Measurements from ENCODE around the gene KPTN. TPM values are rescaled to one million over a fixed set of nuclear protein-coding genes. Genes with fewer than 3 reads are reported as not detected.

Gene KPTN
- total RNA-seq, 1 experiment from 2014 or later, result 23.8 TPM

DNA sequence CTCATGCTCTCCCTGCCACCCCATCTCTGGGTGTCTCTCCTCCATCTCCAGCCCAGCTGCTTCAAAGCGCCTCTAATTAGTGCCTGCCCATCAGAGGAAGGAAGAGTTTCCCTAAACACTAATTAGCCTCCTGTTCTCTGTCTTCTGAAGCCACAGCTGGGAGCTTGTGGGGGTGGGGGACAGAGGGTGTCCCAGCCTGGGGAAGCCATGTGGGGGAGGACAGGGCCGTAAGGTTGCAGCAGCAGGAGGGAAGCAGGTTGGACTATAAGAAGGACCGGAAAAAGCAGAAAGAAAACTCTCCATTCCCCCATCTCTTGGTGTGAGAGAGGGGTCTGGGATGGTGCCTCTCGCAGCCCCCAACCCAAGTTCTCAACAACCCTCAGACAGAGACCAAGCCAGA lies 38.5 kb downstream of the KPTN start (continued):
- TF ChIP-seq, protein P1, sequence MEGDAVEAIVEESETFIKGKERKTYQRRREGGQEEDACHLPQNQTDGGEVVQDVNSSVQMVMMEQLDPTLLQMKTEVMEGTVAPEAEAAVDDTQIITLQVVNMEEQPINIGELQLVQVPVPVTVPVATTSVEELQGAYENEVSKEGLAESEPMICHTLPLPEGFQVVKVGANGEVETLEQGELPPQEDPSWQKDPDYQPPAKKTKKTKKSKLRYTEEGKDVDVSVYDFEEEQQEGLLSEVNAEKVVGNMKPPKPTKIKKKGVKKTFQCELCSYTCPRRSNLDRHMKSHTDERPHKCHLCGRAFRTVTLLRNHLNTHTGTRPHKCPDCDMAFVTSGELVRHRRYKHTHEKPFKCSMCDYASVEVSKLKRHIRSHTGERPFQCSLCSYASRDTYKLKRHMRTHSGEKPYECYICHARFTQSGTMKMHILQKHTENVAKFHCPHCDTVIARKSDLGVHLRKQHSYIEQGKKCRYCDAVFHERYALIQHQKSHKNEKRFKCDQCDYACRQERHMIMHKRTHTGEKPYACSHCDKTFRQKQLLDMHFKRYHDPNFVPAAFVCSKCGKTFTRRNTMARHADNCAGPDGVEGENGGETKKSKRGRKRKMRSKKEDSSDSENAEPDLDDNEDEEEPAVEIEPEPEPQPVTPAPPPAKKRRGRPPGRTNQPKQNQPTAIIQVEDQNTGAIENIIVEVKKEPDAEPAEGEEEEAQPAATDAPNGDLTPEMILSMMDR (IDR thresholded peaks at IDR 0.05 in 2 of 3, conservative IDR thresholded peaks at IDR 0.05 in 1 of 3; ENCODE audit: borderline replicate concordance in 1 of 3, insufficient read depth in 1 of 3, low read depth in 2 of 3, low read length in 2 of 3), result no peak

DNA sequence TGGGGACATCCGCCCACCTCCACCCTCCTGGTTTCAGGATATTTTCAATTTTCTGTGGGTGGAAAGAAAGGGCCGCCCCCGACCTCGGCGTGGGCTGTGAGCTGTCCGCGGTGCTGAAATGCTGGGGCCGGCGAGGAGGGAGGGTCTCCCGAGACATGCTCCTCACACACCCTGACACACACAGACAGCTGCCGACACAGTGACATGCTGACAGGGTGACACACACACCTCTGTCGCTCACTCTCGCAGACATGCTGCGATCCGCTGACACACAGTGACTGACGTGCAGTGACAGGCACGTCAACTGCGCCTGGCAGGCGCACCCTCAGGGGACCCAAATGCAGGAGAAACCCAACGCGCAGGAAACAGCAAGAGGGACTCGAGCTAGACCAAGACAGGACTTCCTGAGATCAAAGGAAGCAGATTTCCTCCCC lies 39.6 kb downstream of the KPTN start:
- H3K79me2 ChIP-seq (ENCODE audit: insufficient read depth, low read length), result no peaks in the 10 kb centered on the region
- intact Hi-C loops (cut with micrococcal nuclease), result loop anchor here (10.0 kb wide), 1 partner anchor 160 kb away; the partner anchor contains the start of gene BICRA
- ChIA-PET RAD21 (ENCODE audit: low non-redundant PET in 1 of 2, low total read pairs in 2 of 2, uncharacterized antibody in 2 of 2, unreplicated experiment in 2 of 2) (no interaction called here), POLR2A (no interaction called here), CTCF (interaction anchor here (3.6 kb wide), 1 partner anchor 8 kb away, joined by 32 read pairs; no protein-coding TSS in a partner anchor)
- H3K4me2 ChIP-seq (ENCODE audit: low read length), result no peak overlapping the region
- H3K36me3 ChIP-seq (ENCODE audit: control insufficient read depth in 1 of 2, insufficient read depth in 2 of 2, low read length in 2 of 2), result no peaks in the 10 kb centered on the region
- H3K9me2 ChIP-seq (ENCODE audit: insufficient read depth), result no peaks in the 10 kb centered on the region
- H3K9me3 ChIP-seq (ENCODE audit: control insufficient read depth in 1 of 2, insufficient read depth in 1 of 2, low read depth in 1 of 2, low read length in 2 of 2), result no peaks in the 10 kb centered on the region
- no TSS peak for BruUV-seq (replicated peaks)
- no peak for ATAC-seq
- no peak overlapping the region for H3K9ac ChIP-seq (ENCODE audit: low read length)
- H3K27me3 ChIP-seq (ENCODE audit: insufficient read depth, low read length), result peaks cover 15% of the 10 kb centered on the region
- DNase-seq (ENCODE audit: low read depth, low spot score), result no peak
- H4K20me1 ChIP-seq (ENCODE audit: insufficient read depth), result no peaks in the 10 kb centered on the region
- no peak overlapping the region for H3K4me3 ChIP-seq (replicated peaks in 1 of 2; ENCODE audit: low read depth in 1 of 2, low read length in 2 of 2)
- no peak overlapping the region for H3K27ac ChIP-seq (ENCODE audit: low read depth, low read length)
- no peak overlapping the region for H2AFZ ChIP-seq (ENCODE audit: low read depth, low read length, poor library complexity, severe bottlenecking)
- peaks cover 17 to 23% of the 10 kb centered on the region in 2 experiments for H3K4me1 ChIP-seq (ENCODE audit: control insufficient read depth in 1 of 2, insufficient read depth in 2 of 2, low read length in 2 of 2)
- no peak for TF ChIP-seq SRF (IDR thresholded peaks at IDR 0.05; ENCODE audit: low read depth)
- no peak for TF ChIP-seq EZH2phosphoT487 (IDR thresholded peaks at IDR 0.05; ENCODE audit: borderline replicate concordance)
- TF ChIP-seq POLR2AphosphoS5 (IDR thresholded peaks at IDR 0.05; ENCODE audit: low read depth, low read length), result no peak
- no peak for TF ChIP-seq YY1 (IDR thresholded peaks at IDR 0.05; ENCODE audit: extremely low read depth, insufficient replicate concordance, low read depth, low read length)
- no peak for TF ChIP-seq CBX3 (IDR thresholded peaks at IDR 0.05; ENCODE audit: low read depth)
- TF ChIP-seq, protein P1 (IDR thresholded peaks at IDR 0.05 in 2 of 3, conservative IDR thresholded peaks at IDR 0.05 in 1 of 3; ENCODE audit: borderline replicate concordance in 1 of 3, insufficient read depth in 1 of 3, low read depth in 2 of 3, low read length in 2 of 3), result no peak
- no peak for TF ChIP-seq ZFX (IDR thresholded peaks at IDR 0.05)
- peak; percentile 90 for TF ChIP-seq REST (IDR thresholded peaks at IDR 0.05; ENCODE audit: low read depth)
- no peak for TF ChIP-seq SP1 (IDR thresholded peaks at IDR 0.05; ENCODE audit: low read depth)
- TF ChIP-seq EGR1 (IDR thresholded peaks at IDR 0.05; ENCODE audit: low read depth), result peak; percentile 45; the same call in 1 of the 2 replicates
- TF ChIP-seq CEBPB (IDR thresholded peaks at IDR 0.05; ENCODE audit: low read depth), result no peak

Measured in HCT116 (cell line).